NCI-H774 (cell line): Measurements from ENCODE around the gene ANP32B.

Experiments
- DNase-seq: peaks from one replicate; lab custom pipeline; 2025; lab: John Stamatoyannopoulos, UW

ANP32B gene

DNA sequence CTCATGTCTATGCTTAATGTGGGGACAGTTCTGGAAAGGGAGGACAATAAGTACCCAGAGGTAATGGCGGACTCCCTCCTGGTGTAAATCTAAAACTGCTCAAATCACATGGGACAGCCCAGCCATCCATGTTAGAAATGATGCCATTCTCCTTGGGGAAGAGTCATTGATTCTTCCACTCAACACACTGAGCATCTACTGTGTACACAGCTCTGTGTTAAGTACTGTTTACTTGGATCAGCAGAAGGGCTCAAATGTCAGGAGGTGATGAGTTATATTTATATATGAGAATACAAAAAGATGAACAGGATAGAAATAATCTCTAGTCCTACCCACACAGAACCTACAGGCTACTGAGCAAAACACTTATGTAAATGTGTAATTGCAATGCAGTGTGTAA lies 41.6 kb downstream of the ANP32B start:
- no peak for DNase-seq

DNA sequence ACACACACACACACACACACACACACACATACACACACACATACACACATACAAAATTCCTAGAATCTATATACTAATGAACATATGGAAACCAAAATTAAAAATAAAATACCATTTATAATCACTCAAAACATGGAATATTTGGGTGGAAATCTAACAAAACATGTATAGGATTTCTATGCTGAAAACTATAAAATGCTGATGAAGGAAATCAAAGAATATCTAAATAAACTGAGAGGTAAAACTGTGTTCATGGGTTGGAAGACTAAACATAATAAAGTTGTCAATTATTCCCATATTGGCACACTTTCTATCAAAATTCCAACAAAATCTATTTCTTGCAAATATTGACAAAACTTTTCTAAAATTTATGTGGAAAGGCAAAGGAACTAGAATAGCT lies 48.0 kb downstream of the ANP32B start:
- no peak for DNase-seq

DNA sequence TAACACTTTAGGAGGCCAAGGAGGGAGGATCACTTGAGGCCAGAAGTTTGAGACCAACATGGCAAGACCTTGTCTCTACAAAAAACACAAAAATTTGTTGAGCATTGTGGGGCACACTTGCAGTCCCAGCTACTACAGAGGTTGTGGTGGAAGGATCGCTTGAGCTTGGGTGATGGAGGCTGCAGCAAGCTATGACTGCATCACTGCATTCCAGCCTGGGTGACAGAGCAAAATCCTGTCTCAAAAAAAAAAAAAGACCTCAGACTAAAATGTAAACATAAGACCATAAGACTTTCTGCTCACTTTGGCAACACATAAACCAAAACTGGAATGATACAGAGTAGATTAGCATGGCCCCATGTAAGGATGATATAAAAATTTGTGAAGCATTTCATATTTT lies 48.8 kb downstream of the ANP32B start:
- DNase-seq, result no peak

DNA sequence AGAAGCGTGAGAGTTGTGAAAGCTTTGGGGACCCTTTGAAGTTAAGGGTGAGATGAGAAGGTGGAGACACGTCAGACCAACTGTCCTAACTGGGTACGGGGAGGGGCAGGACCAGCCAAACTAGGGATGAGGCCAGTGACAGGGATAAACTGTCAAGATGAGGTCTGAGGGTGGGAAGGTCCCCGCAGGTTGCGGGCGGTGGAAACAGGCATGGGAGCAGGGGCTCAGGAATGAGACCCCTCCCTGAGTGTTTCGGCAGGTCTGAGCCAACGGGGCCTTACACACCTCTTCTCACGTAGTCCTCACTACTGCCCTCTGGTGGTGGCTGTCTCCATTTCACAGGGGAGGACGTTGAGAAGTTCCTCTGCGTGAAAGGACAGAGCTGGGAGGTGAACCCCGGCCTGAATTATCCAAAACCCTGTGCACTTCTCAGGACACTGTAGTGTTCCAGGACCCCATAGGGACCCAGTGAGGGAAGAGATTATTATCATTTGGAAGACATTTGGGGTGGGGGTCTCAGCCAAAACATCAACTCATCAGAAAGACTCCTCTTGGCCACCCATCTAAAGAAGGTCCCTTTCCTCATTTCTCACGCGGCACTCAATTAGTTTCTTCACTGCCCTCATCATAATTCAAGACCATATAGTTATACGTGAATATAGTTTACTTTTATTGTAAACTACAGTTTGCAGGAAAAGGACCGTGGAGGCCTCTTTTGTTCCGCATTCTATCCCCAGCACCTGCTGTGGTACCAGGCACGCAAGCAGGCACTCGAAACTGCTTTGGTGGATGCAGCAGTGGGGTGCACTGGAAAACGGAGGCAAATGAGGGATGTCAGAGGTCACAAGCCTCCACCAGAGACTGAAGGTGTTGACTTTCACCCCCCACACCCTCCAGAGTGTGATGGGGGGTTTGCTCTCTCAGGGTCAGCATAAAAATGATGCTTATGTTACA lies 51.7 kb downstream of the ANP32B start:
- peak; percentile 53 for DNase-seq

DNA sequence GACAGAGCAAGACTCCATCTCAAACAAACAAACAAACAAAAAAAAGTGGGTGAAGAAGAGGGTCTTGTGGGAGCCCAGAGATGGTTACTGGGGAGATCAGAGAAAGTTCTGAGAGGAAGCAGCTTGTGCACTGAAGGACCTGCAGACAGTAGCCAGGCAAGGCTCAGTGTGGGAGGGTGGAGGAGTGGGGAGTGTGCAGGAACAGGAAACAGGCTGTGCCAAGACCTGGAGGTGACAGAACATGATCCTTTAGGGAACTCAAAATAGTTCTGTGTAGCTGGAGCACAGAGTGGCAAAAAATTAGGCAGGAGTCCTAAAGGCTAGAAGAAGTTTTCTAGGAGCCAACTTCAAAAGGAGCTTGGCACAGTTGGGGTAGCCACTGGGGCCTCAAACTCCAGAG lies 54.2 kb downstream of the ANP32B start:
- DNase-seq, result no peak

DNA sequence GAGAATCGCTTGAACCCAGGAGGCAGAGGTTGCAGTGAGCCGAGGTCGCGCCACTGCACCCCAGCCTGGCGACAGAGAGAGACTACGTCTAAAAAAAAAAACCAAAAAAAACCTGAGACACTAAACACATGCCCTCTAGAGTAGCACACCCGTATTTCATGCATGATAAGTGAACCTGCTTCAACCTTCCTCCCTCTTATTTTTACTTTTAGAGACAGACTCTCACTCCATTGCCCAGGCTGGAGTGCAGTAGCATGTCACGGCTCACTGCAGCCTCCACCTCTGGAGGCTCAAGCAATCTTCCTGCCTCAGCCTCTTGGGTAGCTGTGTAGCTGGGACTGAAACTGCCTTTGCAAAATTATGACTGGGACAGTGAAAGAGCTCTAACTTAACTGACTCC lies 55.8 kb downstream of the ANP32B start:
- DNase-seq, result no peak

DNA sequence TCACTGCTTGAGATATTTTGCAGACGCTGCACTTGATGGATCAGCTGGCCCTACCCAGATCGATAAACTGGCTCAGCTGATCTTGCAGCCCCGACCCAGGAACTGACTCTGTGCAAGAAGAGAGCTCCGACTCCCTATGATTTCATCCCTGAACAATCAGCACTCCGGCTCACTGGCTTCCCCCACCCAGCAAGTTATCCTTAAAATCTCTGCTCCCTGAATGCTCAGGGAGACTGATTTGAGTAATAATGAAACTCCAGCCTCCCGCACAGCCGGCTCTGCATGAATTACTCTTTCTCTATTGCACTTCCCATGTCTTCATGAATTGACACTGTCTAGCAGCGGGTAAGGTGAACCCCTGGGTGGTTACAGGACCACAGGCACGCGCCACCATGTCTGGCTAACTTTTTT lies 56.5 kb downstream of the ANP32B start:
- DNase-seq, result no peak

DNA sequence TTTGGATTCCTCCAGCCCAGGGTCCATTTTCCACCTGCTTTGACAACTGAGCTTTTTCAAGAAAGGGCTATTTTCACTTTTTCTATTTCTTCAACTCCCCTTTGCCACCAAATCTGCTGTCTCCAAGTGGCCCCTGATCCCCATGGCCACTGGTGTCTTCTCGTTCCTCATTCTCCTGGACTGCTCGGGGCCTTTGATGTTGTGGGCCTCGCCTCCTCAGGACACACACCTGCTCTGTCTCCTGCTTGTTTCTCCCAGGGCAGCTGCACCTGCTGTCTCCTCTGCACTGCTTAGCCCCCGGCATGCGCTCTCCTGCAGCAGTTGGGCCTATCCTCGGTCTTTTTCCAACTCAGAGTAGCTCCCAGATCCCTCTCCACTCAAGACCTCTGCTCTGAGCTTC lies 57.1 kb downstream of the ANP32B start:
- no peak for DNase-seq

DNA sequence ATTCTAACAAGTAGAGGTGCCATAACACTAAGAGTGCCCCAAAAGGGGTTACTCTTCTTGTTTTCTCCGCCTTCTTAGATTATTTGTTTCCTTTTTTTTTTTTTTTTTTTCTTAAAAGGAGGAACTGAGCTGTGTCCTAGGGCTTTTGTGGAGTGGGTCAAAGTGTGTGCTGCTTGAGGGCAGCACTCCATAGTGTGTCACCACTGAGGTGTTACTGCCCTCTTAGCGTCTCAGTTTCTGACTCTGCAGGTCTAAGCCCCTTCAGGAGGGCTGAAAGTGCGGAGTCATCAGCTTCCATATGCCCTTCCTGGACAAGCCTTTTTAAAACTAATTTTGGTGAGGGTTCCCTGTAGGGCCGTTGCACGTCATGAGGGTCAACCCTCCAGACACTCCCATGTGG lies 60.8 kb downstream of the ANP32B start:
- no peak for DNase-seq

DNA sequence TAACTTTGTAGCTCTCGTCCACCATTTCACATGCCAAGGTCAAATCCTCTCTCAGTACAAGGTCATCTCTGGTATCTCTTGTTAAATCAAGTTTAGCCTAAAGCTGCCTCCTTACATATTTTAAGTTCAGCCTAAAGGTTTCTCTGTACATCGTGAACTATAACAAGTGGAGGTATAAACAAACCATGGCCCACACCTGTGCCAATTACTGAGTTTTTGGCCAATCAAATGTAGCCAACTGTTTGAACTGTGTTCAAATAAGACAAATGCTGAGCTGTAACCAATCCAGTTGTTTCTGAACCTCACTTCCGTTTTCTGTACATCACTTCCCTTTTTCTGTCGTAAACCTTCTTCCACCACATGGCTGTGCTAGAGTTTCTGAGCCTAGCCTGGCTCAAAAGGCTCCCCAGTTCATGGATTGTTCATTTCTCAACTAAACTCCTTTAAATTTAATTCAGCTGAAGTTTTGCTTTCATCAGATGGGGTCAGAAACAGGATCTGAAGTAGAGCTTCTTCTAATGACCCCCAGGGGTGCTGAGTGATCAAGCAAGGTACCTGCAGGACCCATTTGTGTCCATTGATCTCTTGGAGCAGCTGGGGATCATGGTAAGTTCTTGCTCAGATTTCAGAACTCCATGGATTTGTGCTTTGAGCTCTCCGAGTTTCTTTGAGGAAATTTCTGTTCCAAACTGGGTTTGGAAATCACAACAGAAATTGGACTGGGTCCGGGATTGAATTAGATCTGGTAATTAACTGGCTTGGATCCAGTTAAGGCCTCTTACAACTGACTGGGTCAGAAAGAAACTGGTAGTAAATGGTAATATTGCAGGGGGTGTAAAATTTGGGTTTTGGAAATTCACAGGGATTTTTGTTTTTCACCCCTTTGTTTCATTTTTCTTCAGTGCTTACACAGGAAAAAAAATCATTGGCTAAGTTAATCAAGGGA lies 62.4 kb downstream of the ANP32B start:
- no peak for DNase-seq

DNA sequence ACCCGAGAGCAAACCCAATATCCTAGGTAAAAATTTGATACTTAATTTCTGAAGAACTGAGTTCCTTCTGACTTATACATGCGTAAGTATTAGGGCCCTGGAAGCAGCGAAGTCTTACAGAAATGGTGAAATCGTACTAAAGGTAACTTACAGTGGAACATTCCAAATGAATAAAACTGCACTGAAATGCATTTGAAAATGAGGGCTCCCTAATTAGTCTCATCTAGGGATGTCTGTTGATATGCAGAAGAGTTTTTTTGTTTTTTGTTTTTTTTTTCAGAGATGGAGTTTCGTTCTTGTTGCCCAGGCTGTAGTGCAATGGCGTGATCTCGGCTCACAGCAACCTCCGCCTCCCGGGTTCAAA lies 63.0 kb downstream of the ANP32B start:
- no peak for DNase-seq

DNA sequence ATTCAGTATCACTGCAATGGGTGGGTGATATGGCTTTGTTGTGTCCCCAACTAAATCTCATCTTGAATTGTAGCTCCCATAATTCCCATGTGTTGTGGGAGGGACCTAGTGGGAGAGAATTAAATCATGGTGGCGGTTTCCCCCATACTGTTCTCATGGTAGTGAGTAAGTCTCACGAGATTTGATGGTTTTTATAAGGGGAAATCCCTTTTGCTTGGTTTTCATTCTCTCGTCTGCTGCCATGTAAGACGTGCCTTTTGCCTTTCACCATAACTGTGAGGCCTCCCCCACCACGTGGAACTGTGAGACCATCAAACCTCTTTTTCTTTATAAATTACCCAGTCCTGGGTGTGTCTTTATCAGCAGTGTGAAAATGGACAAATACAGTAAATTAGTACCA lies 63.9 kb downstream of the ANP32B start:
- no peak for DNase-seq

DNA sequence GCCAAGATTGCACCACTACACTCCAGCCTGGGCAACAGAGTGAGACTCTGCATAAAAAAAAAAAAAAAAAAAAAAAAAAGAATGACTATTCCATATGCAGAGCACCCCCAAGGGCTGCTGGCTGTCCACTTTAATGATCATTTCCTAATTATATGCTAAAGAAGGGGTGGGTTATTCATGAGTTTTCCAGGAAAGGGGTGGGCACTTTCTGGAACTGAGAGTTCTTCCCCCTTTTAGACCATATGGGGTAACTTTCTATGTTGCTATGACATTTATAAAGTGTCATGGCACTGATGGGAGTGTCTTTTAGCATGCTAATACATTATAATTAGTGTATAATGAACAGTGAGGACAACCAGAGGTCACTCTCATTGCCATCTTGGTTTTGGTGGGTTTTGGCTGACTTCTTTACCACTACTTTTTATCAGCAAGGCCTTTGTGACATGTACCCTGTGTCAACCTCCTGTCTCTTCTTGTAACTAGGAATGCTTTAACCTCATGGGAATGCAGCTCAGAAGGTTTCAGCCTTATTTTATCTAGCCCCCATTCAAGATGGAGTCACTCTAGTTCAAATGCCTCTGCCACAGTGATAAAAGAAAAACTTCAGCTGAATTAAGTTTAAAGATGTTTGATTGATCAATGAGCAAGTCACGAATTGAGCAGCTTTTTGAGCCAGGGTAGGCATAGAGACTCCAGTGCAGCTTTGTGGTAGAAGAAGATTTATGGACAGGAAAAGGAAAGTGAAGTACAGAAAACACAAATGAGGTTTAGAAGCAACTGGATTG lies 66.3 kb downstream of the ANP32B start:
- DNase-seq, result no peak

DNA sequence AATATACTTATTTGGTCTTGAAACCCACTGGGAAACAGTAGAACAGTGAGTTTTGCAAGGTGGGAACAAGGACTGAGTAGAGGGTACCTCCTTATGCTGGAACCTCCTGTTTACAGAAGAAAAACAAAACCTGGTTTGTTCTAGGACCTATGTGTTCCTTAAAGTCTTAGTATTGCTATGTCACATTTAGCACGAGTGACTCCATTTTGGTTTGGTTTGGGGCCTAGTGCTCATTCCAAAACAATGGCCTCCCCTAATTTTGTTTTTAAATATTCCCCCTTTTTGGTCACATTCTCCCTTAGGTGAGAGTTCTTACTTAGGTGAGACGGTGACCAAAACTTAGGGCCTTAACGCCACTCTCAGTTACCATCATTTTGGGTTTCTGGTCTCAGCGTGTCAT lies 67.2 kb downstream of the ANP32B start:
- no peak for DNase-seq

DNA sequence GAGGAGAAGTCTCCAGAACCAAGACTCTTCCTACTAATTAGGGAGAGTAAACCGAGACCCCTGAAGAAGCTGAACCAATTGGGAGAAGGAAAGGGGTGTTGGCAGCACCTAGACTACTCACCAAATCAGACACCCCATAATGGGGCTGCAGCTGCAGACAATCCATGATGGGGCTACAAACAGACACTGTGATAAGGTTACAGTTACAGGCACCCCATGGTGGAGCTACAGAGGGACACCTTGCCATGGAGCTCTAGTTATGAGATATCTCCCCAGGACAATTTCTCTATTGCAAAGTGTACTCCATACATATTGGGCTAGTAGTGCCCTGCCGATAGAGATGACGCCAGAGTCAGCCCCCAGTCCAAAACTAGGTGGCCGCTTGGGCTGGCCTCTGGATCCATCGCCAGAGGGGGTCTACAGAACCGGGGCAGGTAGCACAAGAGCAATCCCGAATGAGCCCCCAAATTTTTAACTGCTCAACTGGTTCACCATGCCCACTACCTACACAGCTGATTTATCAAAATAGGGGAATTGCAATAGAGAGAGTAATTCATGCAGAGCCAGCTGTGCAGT lies 71.3 kb downstream of the ANP32B start:
- DNase-seq, result no peak

DNA sequence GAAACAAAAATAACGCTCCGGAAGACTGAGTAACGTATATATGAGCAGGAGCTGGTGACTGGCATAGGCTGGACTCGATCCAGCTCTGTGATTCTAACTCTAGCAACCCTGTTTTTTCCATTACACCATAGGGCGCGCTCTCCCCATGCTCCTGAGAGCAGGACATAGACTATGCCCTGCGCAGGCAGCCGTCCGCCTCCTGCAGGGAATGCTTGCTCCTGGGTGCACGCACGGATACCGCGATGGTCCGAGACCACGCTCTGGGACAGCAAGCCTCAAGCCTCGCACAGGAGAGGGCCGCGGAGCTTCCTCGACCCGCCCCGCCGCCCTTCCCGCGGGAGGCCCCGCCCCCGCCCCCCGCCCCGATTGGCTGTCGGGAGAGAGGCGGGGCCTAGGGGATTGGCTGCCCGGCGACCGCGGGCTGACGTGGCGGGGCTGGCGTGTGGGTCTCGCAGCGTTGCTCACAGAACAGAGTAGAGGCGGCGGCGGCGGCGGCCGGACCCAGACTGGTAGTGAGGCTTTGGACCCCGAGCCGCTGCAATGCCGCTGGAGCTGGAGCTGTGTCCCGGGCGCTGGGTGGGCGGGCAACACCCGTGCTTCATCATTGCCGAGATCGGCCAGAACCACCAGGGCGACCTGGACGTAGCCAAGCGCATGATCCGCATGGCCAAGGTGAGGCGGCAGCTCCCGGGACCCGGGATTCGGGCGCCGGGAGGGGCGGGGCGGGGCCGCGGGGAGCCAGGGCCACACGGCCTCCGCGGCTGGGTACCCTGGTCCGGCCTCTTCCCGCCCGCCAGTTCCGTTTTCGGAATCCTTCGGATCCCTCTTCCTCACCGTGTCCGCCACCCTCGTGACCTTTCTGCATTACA lies 73.4 kb downstream of the ANP32B start, which contains the start of gene NANS:
TSS of gene NANS (plus strand) at position 464 of the 869 bp plus-strand sequence. CDS start at position 541, 77 bp downstream.
- DNase-seq, result peak; percentile 86

DNA sequence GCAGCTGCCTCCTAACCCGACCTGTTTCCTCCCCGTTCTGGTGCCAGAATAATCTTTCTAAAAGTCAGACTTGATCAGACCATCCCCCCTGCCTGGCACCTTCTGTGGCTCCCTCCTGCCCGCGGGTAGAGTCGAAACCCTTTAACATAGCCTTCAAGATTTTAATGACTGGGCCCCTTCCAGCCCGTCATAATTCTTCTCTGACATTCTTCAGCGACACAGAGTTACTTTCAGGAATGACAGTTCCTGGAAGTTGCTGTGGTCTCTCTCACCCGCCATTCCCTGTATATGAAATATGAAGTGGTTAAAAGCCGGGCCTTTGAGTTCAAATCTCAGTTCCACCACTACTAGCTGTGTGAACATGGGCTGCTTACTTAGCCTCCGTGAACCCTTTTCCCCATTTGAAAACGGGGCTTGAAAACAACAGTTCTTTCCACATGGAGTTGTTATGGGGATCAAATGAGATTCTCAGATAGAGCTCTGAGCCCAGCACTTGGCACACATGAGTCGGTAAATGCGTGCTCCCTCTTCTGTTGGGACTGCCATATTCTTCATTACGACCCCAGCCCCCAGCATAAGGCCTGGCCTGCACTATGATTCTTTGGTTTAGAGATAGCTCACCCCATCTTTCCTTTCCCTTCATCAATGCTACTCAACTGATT lies 74.1 kb downstream of the ANP32B start:
- no peak for DNase-seq

DNA sequence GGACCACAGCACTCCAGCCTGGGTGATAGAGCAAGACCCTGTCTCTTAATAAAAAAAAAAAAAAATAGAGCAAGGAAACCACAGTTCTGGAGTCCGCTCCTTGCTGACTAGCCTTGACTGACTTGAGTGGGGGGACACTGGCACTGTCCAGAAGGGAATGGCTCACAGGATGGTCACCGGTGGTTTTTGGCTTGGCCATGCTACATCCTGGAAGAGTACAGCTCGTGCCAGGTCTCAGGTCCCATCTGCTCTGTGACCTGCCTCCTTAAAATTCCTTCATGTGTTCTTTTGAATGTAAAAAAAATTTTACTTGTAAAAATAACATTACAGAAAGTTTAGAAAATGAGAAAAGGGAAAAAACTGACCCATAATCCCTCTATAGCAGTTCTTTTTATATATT lies 79.0 kb downstream of the ANP32B start:
- no peak for DNase-seq

DNA sequence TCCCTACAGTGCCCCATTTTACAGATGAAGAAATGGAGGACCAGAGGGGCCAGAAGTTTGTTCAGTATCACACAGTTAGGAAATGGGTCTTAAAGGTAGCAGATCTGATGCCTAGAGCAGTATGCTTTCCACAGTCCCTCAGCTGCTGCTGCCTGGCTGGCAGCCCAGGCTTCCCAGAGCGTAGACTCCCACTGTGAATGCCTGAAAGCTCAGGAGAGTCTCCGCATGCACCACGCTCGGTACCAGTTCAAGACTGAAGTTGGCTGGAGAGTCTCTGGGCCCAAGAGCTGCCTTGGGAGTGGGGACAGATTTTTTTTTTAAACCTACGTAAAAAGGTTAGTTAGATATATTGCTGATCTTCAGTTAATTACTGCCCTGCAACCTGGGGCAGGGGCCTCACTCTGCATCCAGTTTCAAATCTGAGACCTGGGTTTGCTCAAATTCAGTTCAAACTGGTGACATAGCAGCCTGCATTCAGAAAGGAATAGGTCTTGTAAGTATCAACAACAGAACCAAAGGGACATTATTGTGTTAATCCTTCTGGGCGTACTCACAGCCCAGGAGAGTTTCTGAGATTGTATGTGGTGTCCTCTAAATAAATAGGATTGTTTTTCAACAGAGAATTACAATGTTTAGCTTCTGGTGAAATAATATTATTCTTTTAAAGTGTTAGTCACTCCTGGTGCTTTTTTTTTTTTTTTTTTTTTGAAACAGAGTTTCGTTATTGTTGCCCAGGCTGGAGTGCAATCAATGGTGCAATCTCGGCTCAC lies 81.7 kb downstream of the ANP32B start:
- DNase-seq, result no peak
